ENCODE results near the gene GPR55.

DNA sequence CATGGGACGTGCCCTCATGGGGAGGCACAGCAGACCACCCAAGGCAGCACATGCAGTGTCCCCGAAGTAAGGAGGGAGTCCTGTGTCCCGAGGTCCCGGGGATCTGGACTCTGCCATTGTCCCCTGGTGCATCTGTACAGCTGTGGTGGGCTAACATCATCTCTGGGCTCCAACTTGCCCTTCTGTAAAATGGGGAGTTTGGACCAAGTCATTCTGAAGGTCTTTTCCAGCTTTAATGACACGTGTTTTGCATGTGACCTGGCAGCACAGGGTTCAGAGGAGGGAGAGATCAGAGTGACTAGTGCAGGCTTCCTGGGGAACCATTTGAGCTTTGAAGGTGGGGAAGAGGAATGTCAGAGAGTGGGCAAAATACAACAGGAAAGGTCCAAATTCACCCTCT lies 38.8 kb downstream of the GPR55 start:
- TF ChIP-seq CTCF (IDR thresholded peaks at IDR 0.05): no peak
- no peak for TF ChIP-seq ETV6 (CRISPR knock-in tag; IDR thresholded peaks at IDR 0.05)
- TF ChIP-seq USF2 (CRISPR knock-in tag; IDR thresholded peaks at IDR 0.05): peak; percentile 22; the same call in 1 of the 2 replicates
- no peak for TF ChIP-seq ATF3 (CRISPR knock-in tag; conservative IDR thresholded peaks at IDR 0.05)
- no peak for TF ChIP-seq FOXP1 (CRISPR knock-in tag; IDR thresholded peaks at IDR 0.05; ENCODE audit: borderline replicate concordance)
- TF ChIP-seq ZBTB21 (CRISPR knock-in tag; IDR thresholded peaks at IDR 0.05; ENCODE audit: borderline replicate concordance): no peak
- TF ChIP-seq CREB1 (CRISPR knock-in tag; IDR thresholded peaks at IDR 0.05): no peak
- TF ChIP-seq JUN (CRISPR knock-in tag; IDR thresholded peaks at IDR 0.05): no peak

Measured in WTC11 (cell line).